Activated naive CD4-positive, alpha-beta T cell (primary cell): ENCODE results near the gene VSX1.
A peak's percentile ranks its signal among the peaks of the same experiment; 100 is the strongest.

Experiments
- DNase-seq, 4 experiments: peaks; one replicate each; lab custom pipeline; 2025; lab: John Stamatoyannopoulos, UW

Gene VSX1

DNA sequence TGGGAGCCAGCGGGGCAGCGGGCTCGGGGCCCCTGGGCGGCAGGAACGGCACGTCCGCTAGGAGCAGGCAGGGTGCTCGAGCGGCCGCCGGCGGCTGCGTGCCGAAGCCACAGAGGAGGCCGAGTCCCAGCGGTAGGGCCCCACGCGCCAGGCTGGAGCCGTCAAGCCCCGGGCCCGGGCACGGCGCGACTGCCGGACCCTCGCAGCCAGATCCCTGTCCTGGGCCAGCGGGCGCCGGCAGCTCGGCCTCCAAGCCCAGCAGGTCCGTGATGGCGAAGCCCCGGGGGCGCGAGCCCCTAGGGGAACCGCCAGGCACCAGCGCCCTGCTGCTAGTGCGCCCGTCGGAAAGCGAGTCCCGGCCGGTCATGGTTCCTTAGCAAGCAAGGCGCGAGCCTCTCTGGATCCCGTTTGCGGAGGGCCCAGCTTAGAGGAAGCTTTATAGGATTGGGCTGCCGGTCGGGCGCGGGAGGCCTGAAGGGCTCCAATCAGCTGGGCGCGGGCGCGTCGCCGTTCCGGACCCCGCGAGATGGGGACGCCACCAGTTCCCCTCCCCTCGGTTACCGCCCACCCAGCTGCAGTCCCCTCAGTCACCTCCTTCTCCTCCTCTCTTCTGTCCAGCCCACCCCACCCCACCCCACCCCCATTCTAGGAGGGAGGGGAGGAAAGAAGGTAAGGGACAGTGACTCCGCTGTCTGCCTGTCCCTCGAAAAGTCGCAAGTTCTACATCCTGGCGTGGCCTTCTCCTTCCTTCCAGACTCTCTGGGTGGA lies at the start of gene VSX1:
Gene VSX1 (minus strand): TSS at position 412 of the 768 bp plus-strand sequence. CDS start 45 bp downstream, at position 367.
- DNase-seq, result no peak

DNA sequence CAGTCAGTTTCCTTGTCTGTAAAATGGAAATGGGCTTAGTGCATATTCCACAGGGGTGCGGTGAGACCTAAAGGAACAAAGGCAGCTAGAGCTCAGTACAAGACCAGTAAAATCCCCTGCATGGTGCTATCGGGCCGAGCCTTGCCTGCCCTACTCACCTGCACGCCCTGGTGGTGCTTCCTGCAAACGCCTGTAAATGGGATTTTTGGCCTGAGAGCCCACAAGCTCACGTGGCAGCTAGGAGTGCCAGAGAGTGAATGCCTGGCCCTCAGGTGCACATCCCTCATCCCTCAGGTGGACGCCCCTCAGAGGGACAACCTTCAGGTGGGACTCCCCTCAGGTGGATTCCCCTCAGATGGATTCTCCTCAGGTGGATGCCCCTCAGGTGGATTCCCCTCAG lies 48.0 kb upstream of the VSX1 start:
- DNase-seq, result no peak

DNA sequence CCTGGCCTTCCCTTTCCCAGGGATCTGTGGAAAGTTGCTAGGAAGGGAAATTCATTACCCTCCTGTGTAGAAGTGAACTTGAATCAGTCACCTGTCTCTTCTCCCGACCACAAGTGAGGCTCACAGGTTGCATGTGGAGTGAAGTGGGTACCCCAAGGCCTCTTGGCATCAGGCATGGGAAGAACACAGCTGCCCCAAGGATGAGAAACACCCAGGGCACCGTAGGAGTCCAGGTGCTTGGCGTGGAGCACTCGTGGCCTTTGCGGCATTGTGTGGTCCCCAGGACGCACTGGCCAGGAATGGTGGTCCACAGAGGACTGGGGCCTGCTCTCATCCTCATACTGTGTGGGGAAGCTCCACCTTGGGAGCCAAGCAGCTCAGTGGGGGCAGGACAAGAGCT lies 47.5 kb upstream of the VSX1 start:
- DNase-seq, result no peak

DNA sequence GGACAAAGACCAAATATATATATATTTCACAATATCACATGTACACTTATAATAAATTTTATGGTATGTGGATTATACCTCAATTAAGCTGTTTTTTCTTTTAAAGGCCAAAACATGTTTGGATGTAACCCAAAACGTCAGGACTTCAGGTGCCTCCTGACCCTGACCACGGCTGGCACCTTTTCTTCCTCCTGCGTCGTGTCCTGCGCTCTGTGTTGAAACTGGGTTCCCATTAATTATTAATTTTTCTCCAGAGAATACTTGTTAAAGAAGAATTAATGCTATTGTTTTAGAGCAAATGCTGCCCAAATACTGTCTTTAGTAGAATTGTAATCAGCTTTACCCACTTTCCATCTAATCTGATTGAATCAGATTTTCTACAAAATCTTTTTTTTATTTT lies 46.7 kb upstream of the VSX1 start:
- no peak for DNase-seq

DNA sequence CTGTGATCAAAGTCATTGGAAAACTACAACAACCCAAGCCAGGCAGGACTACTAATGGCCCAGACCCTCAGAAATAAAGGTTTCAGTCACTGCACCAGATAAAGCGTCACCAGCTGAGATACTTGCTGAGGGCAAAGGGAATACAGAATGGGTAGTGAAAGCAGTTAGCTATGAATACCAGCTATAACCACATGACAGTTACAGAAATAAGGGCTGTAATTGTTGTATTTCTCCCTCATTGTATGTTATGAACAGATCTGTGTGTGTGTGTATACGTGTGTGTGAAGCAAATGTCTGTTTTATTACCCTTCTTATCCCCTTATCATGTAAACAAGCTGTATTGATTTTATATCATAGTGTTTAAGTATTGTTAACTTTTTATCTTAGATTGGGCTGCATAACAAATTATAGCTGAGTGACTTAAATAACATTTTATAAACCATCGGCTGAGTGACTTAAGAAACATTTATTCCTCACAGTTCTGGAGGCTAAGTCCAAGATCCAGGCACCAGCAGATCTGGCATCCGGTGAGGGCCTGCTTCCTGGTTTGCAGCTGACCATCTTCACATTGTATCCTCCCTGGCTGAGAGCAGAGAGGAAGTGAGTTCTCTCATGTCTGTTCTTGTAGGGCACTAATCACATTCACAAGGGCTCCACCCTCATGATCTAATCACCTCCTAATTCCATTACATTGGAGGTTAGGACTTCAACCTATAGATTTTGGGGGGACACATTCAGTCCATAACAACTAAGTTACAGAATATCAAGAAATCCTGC lies 46.0 kb upstream of the VSX1 start:
- DNase-seq, result no peak

DNA sequence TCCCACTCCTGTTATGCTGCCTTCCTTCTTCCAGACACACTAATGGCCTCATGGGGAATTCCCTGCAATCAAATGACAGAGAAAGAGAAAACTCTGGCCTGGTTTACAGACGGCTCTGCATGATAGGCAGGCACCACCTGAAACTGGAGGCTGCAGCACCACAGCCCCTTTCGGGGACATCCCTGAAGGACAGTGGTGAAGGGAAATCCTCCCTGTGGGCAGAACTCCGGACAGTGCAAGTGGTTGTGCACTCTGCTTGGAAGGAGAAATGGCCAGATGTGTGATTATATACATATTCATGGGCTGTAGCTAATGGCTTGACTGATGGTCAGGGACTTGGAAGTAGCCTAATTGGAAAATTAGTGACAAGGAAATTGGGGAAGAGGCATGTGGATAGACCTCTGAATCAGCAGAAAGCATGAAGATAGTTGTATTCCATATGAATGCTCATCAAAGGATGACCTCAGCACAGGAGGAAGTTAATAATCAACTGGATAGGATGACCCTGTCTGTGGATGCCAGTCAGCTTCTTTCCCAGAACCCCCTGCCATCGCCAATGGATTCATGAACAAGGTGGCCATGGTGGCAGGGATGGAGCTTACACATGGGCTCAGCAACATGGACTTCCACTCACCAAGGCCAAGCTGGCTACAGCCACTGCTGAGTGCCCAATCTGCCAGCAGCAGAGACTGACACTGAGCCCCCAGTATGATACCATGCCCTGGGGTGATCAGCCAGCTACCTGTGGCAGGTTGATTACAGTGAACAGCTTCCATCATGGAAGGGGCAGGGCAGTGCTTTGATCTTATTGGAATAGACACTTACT lies 44.5 kb upstream of the VSX1 start:
- no peak for DNase-seq

DNA sequence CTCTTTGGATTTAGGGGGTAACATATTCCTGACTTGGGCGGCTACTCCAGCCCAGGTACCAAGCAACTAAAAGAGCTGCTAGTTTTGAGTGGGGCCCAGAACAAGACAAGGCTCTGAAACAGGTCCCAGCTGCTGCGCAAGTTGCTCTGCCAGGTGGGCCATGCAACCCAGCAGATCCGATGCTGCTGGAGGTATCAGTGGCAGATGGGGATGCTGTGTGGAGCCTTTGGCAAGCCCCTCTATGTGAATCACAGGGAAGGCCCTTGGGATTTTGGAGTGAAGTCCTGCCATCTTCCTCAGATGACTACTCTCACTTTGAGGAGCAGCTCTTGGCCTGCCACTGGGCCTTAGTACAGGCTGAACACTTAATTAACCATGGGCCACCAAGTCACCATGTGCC lies 43.7 kb upstream of the VSX1 start:
- DNase-seq, result no peak

DNA sequence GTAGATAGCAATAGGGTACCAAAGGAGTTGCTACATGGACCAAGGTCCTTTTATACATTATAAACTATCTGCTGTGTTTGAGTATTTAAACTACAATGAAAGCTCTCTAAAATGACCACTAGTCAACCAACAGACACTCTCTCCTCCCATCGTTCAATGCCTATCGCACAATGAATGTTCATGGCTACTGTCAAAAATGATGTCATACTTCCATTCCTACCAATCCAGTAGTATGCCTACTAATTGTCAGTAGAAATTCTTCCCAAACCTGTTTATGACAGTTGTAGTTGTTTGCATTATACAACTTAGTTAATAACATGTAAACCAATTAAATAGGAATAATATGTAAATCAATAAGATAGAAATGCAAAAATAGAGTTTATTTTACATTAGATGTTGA lies 39.0 kb upstream of the VSX1 start:
- DNase-seq, result no peak

DNA sequence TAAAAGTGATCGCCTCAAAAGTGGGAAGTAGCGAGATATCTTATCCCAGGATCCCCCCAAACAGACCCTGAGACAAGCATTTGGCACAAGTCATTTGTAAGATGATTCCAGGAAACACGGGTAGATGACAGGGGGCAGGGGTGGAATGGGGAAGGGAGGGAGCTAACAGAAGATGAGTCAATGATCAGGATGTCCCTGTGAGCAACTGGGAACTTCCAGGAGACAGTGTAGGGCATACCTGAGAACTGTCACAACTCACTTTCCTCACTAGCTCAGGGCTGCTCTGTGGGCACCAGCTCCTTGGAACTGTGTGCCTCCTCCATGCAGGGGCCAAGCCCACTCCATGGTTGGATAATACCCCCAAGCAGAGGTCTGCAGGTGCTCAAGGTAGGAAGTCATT lies 38.5 kb upstream of the VSX1 start:
- no peak for DNase-seq

DNA sequence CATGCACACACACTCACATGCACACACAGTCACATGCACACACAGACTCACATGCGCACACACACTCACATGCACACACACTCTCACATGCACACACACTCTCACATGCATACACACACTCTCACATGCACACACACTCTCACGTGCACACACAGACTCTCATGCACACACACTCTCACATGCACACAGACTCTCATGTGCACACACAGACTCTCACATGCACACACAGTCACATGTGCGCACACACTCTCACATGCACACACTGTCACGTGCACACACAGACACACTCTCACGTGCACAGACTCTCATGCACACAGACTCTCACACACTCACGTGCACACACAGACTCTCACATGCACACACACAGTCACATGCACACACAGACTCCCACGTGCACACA lies 36.6 kb upstream of the VSX1 start:
- DNase-seq, result no peak

DNA sequence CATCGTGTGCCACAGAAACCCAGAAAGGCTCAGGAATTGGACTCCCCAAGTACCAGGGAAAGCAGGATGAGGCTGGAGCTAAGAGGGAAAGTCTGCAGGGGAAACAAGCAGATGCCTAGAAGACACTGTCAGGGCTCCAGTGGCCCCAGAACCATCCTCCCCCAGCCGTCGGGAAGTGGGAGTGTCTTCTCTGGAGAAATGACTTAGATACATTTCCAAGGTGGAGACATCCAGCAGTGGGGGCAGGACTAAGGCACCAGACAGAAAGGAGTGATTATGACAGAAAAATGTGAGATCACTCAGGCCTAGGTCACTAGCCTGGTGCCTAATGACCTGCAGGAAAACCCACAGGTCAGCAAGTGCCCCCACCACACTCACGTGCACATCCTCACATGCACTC lies 36.0 kb upstream of the VSX1 start:
- DNase-seq, result no peak

DNA sequence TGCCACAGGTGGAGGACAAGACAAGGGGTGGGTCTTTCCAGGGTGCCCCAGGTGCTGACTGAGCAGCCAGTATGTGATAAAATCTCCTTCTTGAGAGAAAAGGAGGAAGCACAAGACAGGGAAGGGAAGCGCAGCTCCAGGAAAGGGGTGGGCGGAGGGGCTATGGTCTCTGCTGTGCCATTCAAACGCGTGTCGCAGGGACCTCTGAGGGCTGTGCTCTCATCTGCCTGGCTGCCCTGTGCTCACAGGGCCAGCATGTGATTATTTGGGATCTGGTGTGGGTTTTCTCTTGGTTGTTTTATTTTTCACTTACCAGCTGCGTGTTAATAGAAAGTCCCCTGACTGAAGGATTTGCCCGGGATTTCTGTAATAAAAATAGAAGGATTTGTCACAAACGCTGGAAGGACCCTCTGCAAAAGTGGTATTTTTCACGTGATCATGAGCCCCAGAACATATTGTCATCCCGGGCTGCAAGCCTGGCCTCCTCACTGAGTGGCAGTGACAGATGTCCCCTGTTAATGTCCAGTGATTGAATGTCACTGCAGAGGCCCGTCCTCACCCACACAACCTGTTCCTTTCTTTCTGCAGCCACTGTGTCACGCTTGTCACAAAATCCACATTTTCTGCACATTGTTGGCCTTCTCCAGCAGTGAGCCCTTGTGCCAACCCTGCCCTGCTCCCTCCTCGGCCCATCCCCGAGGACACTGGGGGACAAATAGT lies 35.0 kb upstream of the VSX1 start:
- no peak for DNase-seq

DNA sequence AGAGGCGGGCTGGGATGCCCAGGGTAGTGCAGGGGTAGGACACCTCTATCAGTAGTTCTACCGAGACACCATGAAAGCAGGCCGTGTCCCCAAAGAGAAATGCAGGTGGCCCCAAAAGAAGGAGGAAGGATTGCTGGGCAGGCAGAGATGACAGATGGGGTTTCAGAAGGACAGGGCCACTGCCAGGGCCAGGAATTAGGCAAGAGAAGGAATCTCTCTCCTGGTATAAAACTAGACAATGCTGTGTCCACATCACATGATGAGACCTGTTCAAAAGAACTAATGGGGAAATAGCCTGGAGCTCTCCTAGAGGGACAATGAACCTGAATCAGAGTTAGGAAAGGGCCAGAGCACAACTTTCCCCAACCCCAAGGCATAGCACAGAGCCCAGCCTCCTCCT lies 21.6 kb upstream of the VSX1 start:
- DNase-seq, result no peak

DNA sequence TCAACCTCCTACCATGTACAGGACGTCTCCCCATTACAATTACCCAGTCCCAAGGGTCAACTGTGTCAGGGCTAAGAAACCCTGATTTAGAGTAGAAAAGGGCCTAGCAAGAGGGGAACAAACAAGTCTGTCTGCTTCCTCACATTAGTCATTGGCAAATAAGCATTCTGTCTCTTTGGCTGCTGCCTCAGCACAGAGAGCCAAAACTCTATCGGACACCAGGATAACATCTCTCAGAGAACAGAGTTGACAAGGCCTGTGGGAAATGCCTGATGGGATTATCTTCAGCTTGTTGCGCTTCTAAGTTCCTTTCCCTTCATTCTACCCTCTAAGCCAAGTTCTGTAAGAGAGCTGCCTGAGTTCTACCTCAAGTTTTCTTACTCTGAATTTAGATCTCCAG lies 19.0 kb upstream of the VSX1 start:
- no peak for DNase-seq

DNA sequence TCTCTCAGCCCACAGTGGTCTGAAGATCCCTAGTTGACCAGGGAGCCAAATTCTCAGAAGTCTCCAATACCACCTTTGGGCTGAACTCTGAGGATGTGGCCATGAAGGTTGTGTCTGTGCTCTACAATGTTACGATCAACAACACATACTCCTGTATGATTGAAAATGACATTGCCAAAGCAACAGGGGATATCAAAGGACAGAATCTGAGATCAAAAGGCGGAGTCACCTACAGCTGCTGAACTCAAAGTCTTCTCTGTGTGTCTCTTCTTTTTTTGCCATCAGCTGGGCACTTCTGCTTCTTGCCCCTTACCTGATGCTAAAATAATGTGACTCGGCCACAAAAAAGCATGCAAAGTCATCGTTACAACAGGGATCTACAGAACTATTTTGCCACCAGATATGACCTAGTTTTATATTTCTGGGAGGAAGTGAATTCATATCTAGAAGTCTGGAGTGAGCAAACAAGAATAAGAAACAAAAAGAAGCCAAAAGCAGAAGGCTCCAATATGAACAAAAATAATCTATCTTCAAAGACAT lies 17.7 kb upstream of the VSX1 start:
- DNase-seq, result no peak

DNA sequence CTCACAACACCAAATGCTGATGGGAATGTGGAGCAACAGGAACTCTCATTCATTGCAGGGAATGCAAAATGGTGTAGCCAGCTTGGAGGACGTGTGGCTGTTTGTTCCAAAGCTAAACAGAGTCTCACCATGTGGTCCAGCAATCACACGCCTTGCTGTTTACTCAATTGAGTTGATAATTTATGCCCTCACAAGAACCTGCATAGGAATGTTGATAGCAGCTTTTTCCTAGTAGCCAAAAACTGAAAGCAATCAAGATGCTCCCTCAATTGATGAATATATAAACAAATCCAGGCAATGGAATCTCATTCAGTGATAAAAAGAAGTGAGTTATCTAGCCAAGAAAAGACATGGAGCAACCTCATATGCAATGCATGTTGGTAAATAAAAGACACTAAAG lies 15.6 kb upstream of the VSX1 start:
- no peak for DNase-seq

DNA sequence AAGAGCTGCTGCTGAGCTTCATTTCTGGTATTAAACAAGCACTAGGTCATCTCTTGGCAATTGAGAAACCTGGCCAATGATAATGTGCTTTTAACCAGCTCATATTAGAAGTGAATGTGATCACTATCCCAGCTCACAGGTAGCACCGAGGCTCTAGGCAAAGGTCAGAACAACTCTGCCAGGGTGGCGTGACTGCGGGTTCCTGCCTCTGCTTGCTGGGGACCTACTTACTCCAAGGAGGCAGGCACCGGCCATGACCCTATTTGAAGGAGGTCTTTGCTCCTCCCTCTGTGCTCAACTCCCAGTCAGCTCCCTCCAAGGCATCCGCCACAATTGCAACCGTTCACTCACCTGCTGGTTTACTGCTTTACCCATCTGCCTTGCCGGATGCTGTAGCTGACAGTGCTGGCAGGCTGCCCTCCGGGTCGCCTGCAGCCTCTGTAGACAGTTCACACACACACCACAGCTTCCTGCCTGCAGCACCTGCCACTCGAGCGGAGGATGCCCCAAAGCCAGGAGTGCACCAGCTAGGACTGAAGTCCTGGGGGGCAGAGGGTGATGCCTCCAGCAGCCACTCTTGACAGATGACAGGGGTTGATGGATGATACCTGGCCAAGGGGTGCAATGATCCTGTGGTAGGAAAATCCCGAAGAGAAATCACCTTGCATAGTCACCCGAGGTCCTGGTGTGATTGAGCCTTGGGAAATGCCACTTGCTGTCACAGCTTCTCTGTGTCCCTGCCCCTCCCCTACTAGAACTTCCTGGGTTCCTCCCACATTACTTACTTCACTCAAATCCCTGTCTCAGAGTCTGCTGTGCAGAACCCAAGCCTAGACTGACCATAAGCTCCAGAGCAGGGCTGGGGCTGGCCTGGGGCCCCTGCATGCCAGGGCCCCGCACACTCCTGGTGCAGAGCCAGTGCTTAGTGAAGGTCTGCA lies 8.8 kb upstream of the VSX1 start:
- peak in 2 of 4 experiments; percentile 35 to 76 for DNase-seq

DNA sequence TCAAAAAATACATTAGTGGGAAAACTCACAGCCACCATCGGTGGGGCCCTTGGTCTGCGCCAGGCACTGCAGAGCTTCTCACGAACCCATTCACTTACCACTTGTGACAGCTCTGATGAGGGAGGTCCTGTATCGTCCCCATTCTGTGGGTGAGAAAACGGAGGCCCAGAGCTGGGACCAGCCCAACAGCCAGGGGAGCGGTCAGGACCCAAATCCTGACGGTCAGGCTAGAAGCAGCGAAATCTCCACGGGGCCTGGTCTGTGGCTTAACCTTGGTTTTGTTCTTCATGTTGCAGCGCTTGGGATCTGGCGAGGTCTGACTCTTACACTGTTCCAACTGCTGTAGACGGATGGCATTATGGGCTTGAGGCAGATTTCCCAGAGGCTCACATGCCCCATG lies 7.7 kb upstream of the VSX1 start:
- no peak for DNase-seq

DNA sequence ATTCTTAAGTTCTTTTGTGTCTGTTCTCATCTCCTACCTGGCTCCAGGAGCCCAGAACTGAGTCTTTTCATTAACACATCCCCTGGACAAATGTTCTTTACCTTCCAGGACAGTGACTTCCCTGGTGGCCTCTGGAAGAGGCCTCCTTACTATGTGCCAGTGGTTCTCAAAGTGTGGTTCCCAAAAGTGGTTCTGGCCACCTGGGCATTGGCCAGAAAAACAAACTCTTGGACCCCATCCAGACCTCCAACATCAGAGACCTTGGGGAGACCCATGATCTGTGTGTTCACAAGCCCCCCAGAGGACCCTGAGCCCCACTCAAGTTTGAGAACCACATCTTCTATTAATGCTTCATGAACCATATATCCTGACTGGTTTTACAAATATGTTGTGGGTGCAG lies 7.2 kb upstream of the VSX1 start:
- no peak for DNase-seq

DNA sequence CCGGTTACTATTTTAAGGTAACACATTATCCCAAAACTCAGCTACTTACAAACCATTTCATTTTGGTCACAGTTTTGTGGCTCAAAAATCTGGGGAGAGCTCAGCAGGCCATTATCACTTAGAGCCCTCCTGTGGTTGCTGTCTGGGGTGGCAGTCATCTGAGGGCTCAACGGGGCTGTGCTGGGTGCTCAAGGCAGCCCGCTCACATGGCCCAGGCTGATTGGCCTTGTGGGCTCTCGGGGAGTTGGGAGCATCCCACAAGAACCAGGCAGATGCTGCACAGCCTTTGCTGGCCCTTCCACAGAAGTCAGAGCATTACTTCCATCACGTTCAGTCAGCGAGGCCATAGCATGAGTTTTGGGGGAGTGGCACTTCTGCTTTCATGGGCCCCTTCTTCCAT lies 6.3 kb upstream of the VSX1 start:
- DNase-seq, result no peak
